ENCODE measurements around the gene NACC1. TPM values are rescaled to one million over a fixed set of nuclear protein-coding genes. Genes with fewer than 3 reads are reported as not detected.

Gene NACC1
- total and polyA plus RNA-seq, 2 of the 13 experiments (the other 11 are each of a cell fraction or from before 2014, with no cell fraction given): 31.8 to 42.3 TPM

- TF ChIP-seq RERE (CRISPR knock-in tag; IDR thresholded peaks at IDR 0.05; ENCODE audit: low read depth) (no peak), ATM (IDR thresholded peaks at IDR 0.05; ENCODE audit: borderline replicate concordance) (no peak), MED1 (CRISPR knock-in tag; IDR thresholded peaks at IDR 0.05) (no peak), SUZ12 (IDR thresholded peaks at IDR 0.05; ENCODE audit: low read depth, low read length) (no peak), GLMP (CRISPR knock-in tag; IDR thresholded peaks at IDR 0.05; ENCODE audit: borderline replicate concordance) (no peak), POGZ (CRISPR knock-in tag; IDR thresholded peaks at IDR 0.05) (no peak), MYC (CRISPR knock-in tag; IDR thresholded peaks at IDR 0.05; ENCODE audit: borderline replicate concordance) (no peak), GPBP1L1 (CRISPR knock-in tag; IDR thresholded peaks at IDR 0.05) (no peak), SMARCC2 (IDR thresholded peaks at IDR 0.05) (no peak), KMT2B (CRISPR knock-in tag; IDR thresholded peaks at IDR 0.05) (no peak), SNRNP70 (IDR thresholded peaks at IDR 0.05; ENCODE audit: low read depth, low read length) (no peak), ZNF639 (CRISPR knock-in tag; conservative IDR thresholded peaks at IDR 0.05) (no peak), ATF6 (CRISPR knock-in tag; conservative IDR thresholded peaks at IDR 0.05) (no peak), NFE2 (CRISPR knock-in tag; IDR thresholded peaks at IDR 0.05) (no peak), EZH2 (conservative IDR thresholded peaks at IDR 0.05; ENCODE audit: low read depth, low read length) (no peak), ISL2 (CRISPR knock-in tag; IDR thresholded peaks at IDR 0.05) (no peak), ZFY (CRISPR knock-in tag; IDR thresholded peaks at IDR 0.05) (peak; percentile 22; the same call in 1 of the 2 replicates), KLF12 (CRISPR knock-in tag; IDR thresholded peaks at IDR 0.05; ENCODE audit: borderline replicate concordance) (no peak)
Measured at GRCh38 chr19:13163609-13164342, 45.7 kb downstream of the NACC1 start (continued).

Data from HepG2 (cell line).